HepG2 (cell line): ENCODE measurements around the gene XRCC5. TPM values are rescaled to one million over a fixed set of nuclear protein-coding genes. Genes with fewer than 3 reads are reported as not detected.

ENCODE experiments used
- ATAC-seq: fragments of 200-7000 bp; cut with Tn5 transposase; 3 replicates; pipeline ENCODE4 v1.9.1; 2020; ENCODE audit warnings: mild to moderate bottlenecking, moderate library complexity
- BruUV-seq: library from RNA; stranded (reverse); fragments of 400-500 nt; replicated peaks from 2 replicates; lab custom pipeline; 2021; lab: Mats Ljungman, UMichigan
- CTCF ChIA-PET: fragments of 300-600 bp; formaldehyde crosslinking; extraction: SDS; loops from one replicate; lab custom pipeline; 2021; ENCODE audit warnings: low total read pairs, inconsistent platforms, low intra/inter-chr PET ratio; lab: Yijun Ruan, JAX
- POLR2A ChIA-PET: fragments of 350-600 bp; sonication (Branson Sonifier 250); formaldehyde crosslinking; loops from one replicate; lab custom pipeline; 2020; ENCODE audit warnings: antibody characterized with exemption, inconsistent platforms; lab: Yijun Ruan, JAX
- DNase-seq: peaks from one replicate; pipeline ENCODE4 v3.0.0-alpha.2; 2015; ENCODE audit warnings: low spot score
- FAIRE-seq: peaks from 3 replicates; lab custom pipeline; 2011; peaks lifted over from hg19 to GRCh38; lab: Jason Lieb, UNC
- H2AFZ ChIP-seq: one replicate; pipeline ENCODE4 v1.6.1; 2011; ENCODE audit warnings: low read length, inconsistent platforms
- H3K27ac ChIP-seq: fragments of 300-600 bp; 3 replicates; pipeline ENCODE4 v1.8.0; 2011; ENCODE audit warnings: mixed run types, mild to moderate bottlenecking, mixed read lengths, low read length, inconsistent platforms; ENCODE audit not compliant: insufficient read depth; ENCODE audit errors: extremely low read length
- H3K27me3 ChIP-seq, 2 experiments: fragments of 200-600 bp in 1 of 2; 2 replicates in 1 of 2; 3 replicates in 1 of 2; pipeline versions ENCODE4 v1.6.0 to v1.8.0; 2011; ENCODE audit warnings: low read length in 2 of 2, mild to moderate bottlenecking in 2 of 2, moderate library complexity in 2 of 2, inconsistent platforms in 1 of 2; ENCODE audit not compliant: insufficient read depth in 2 of 2, control insufficient read depth in 1 of 2
- H3K36me3 ChIP-seq, 2 experiments: fragments of 200-600 bp in 1 of 2; replicated peaks in 1 of 2; 2 replicates in 1 of 2; 3 replicates in 1 of 2; pipeline versions ENCODE4 v1.5.1 to v1.8.0; 2011; ENCODE audit warnings: low read length in 2 of 2, inconsistent platforms in 1 of 2; ENCODE audit not compliant: insufficient read depth in 2 of 2, control insufficient read depth in 1 of 2
- H3K4me1 ChIP-seq: 2 replicates; pipeline ENCODE4 v1.5.1; 2012; ENCODE audit warnings: low read length, inconsistent platforms; ENCODE audit not compliant: insufficient read depth
- H3K4me2 ChIP-seq: 2 replicates; pipeline ENCODE4 v1.6.0; 2011; ENCODE audit warnings: low read depth, low read length, inconsistent platforms
- H3K4me3 ChIP-seq, 3 experiments: fragments of 200-600 bp in 1 of 3; sonication (generic), shearing (Covaris generic) in 1 of 3; replicated peaks in 1 of 3; 2 replicates each; pipeline ENCODE4 v1.5.1; 2011 to 2016; ENCODE audit warnings: low read length in 3 of 3, inconsistent platforms in 2 of 3, low read depth in 2 of 3, mild to moderate bottlenecking in 2 of 3, control low read depth in 1 of 3, mixed read lengths in 1 of 3; ENCODE audit not compliant: insufficient read depth in 1 of 3
- H3K79me2 ChIP-seq: one replicate; pipeline ENCODE4 v1.6.1; 2011; ENCODE audit warnings: low read length, inconsistent platforms; ENCODE audit not compliant: insufficient read depth
- H3K9ac ChIP-seq: 2 replicates; pipeline ENCODE4 v1.6.0; 2011; ENCODE audit warnings: mild to moderate bottlenecking, low read depth, low read length, inconsistent platforms; ENCODE audit not compliant: insufficient read depth
- H3K9me3 ChIP-seq: 2 replicates; pipeline ENCODE4 v1.5.1; 2012; ENCODE audit warnings: mild to moderate bottlenecking, low read length
- H4K20me1 ChIP-seq: 2 replicates; pipeline ENCODE4 v1.6.0; 2011; ENCODE audit warnings: inconsistent platforms, mild to moderate bottlenecking, low read length, moderate library complexity; ENCODE audit not compliant: insufficient read depth
- KDM5A ChIP-seq: fragments of 200-600 bp; sonication (generic); IDR thresholded peaks from 2 replicates; pipeline ENCODE4 v1.7.0; 2018; ENCODE audit warnings: antibody characterized with exemption, mild to moderate bottlenecking, low read length, borderline replicate concordance
- NAIF1 ChIP-seq: sonication (generic); formaldehyde crosslinking; IDR thresholded peaks from 2 replicates; pipeline ENCODE4 v1.5.0; 2020; ENCODE audit warnings: mild to moderate bottlenecking, missing genetic modification reagents, borderline replicate concordance
- RBM22 ChIP-seq: fragments of 200-400 bp; formaldehyde crosslinking; optimal IDR thresholded peaks from 2 replicates; pipeline ENCODE3; 2017; ENCODE audit warnings: mild to moderate bottlenecking, low read length, moderate library complexity
- TAF1 ChIP-seq: sonication (generic); formaldehyde crosslinking; IDR thresholded peaks from 2 replicates; pipeline ENCODE4 v1.4.0; 2020; ENCODE audit warnings: missing genetic modification reagents
- ZNF230 ChIP-seq: sonication (generic); formaldehyde crosslinking; IDR thresholded peaks from 2 replicates; pipeline ENCODE4 v1.4.0; 2020; ENCODE audit warnings: mild to moderate bottlenecking, missing genetic modification reagents
- ZNF317 ChIP-seq: sonication (generic); formaldehyde crosslinking; IDR thresholded peaks from 2 replicates; pipeline ENCODE4 v1.5.0; 2020; ENCODE audit warnings: mild to moderate bottlenecking, missing genetic modification reagents
- ZNF512B ChIP-seq: sonication (generic); formaldehyde crosslinking; IDR thresholded peaks from 2 replicates; pipeline ENCODE4 v1.5.1; 2020; ENCODE audit warnings: missing genetic modification reagents, mild to moderate bottlenecking, borderline replicate concordance
- ZUFSP ChIP-seq: sonication (generic); formaldehyde crosslinking; IDR thresholded peaks from 2 replicates; pipeline ENCODE4 v1.9.0; 2021; ENCODE audit warnings: missing genetic modification reagents, mild to moderate bottlenecking, borderline replicate concordance
- WGBS: methylation state at CpG from one replicate; pipeline ENCODE4 v1.1.6; 2017; ENCODE audit warnings: low lambda C conversion rate; 5-methylcytosine and 5-hydroxymethylcytosine counted together
- in situ Hi-C: cut with HindIII; loops from 2 replicates; pipeline ENCODE4 v1.10.0; 2017; ENCODE audit warnings: low pct_unique_long_range_greater_than_20kb; ENCODE audit not compliant: extremely low pct_ligation_motif_present
- intact Hi-C: fragments of 100-400 bp; cut with micrococcal nuclease; formaldehyde crosslinking; loops from one replicate; pipeline ENCODE4 v1.10.0; 2022; ENCODE audit not compliant: unreplicated experiment
- polyA plus RNA-seq, 8 experiments: library from polyadenylated mRNA; depleted of rRNA in 3 of 8; stranded (reverse) in 7 of 8; unstranded in 1 of 8; fragments of >200 nt; fragmentation: Illumina TruSeq in 4 of 8; extraction: Trizol in 4 of 8; gene quantifications; 2 replicates each; pipeline versions ENCODE4 v1.2.1 to v1.2.3, GENCODE V29; 2011 to 2016; ENCODE audit warnings: low read depth in 4 of 8, missing spikeins in 1 of 8, mixed read lengths in 1 of 8; ENCODE audit not compliant: insufficient read depth in 1 of 8
- total RNA-seq, 5 experiments: library from RNA; depleted of rRNA; stranded (reverse); fragments of >200 nt; fragmentation: Illumina TruSeq; extraction: Trizol; gene quantifications; 2 replicates each; pipeline ENCODE4 v1.2.3, GENCODE V29; 2016; ENCODE audit warnings: low read depth in 1 of 5

XRCC5 gene
- total and polyA plus RNA-seq, 2 of the 13 experiments (the other 11 are each of a cell fraction or from before 2014, with no cell fraction given), result 264 to 454 TPM

DNA sequence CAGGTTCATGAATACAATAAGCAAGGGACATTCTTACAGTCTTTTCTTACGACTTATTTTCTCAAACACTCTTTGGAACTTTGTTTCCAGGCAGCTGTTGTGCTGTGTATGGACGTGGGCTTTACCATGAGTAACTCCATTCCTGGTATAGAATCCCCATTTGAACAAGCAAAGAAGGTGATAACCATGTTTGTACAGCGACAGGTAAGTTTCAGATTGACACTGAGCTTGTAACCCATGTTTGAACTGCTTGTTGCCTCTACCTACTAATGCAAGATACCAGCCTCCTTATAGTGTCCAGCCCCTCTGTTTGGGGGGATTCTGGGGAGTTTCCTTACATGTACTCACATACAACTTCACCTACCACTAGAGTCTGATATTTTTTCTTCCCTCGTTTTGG, 3.8 kb downstream of the XRCC5 start (continued):
- TF ChIP-seq KDM5A, result no peak
- TF ChIP-seq ZNF512B (CRISPR knock-in tag), result no peak
- no peak for TF ChIP-seq ZUFSP
- TF ChIP-seq TAF1 (CRISPR knock-in tag), result no peak
- TF ChIP-seq ZNF230 (CRISPR knock-in tag), result no peak
- TF ChIP-seq NAIF1, result no peak

DNA sequence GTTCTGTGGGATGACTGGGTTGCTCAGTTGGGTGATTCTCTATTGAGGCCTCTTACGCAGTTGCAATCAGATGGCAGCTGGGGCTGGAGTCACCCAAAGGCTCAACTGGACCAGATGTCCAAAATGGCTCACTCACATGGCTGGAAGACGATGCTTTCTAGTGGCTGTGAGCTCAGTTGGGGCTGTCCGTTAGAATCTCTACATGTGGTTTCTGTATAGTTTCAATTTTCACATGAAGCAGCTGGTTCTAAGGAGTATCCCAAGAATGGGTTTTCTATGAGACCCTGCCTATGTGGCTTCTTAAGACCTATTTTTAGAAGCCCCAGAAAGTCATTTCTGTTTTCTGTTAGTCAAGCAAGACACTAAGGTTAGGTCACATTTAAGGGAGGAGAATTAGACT, 4.4 kb downstream of the XRCC5 start:
- H3K9me3 ChIP-seq, result no peaks in the 10 kb centered on the region
- no peak overlapping the region for H2AFZ ChIP-seq
- H3K9ac ChIP-seq, result no peak overlapping the region
- H3K27me3 ChIP-seq, result no peaks in the 10 kb centered on the region; a peak in 1 of 5 replicates
- no peak for TF ChIP-seq ZNF317 (CRISPR knock-in tag)
- peak; percentile 63 for TF ChIP-seq RBM22
- no peak overlapping the region for H3K4me2 ChIP-seq
- intact Hi-C loops (loop anchor here (5.0 kb wide), 2 partner anchors 289 to 389 kb away; no protein-coding TSS in a partner anchor), in situ Hi-C loops (no loop called here)
- FAIRE-seq (no peak), DNase-seq (no peak), ATAC-seq (no peak)
- no peak overlapping the region for H3K4me3 ChIP-seq
- H3K79me2 ChIP-seq, result peaks cover 74% of the 10 kb centered on the region
- H3K4me1 ChIP-seq, result peaks cover 71% of the 10 kb centered on the region
- BruUV-seq, result no TSS peak
- CTCF ChIA-PET, result no interaction called here
- H3K27ac ChIP-seq, result peak overlapping the region; percentile 38
- H4K20me1 ChIP-seq, result no peaks in the 10 kb centered on the region
- 98% methylated on average over 3 of the region's 3 CpGs for WGBS
- H3K36me3 ChIP-seq, result peaks cover 12 to 64% of the 10 kb centered on the region in 2 experiments
- POLR2A ChIA-PET, result interaction anchor here (1.1 to 1.8 kb wide), 2 partner anchors 31 to 385 kb away, joined by 5 to 33 read pairs; partner anchors contain the start of genes PECR, RPL37A and TMEM169
